Chondrocyte (in vitro differentiated cells): ENCODE results near the gene REC114. TPM values are rescaled to one million over a fixed set of nuclear protein-coding genes. Genes with fewer than 3 reads are reported as not detected.

ENCODE experiments used
- DNase-seq: peaks from one replicate; pipeline ENCODE4 v3.0.0; 2021; ENCODE audit warnings: mixed read lengths, low spot score
- H3K27ac Mint-ChIP-seq: one replicate; pipeline ENCODE4 v1.8.0; 2021; ENCODE audit warnings: mild to moderate bottlenecking, moderate library complexity, mixed read lengths; ENCODE audit not compliant: unreplicated experiment
- H3K27me3 Mint-ChIP-seq: 2 replicates; pipeline ENCODE4 v1.8.0; 2021; ENCODE audit warnings: low read depth, mixed read lengths
- H3K36me3 Mint-ChIP-seq: 2 replicates; pipeline ENCODE4 v1.8.0; 2021; ENCODE audit warnings: low read depth, mixed read lengths
- H3K4me1 Mint-ChIP-seq: 2 replicates; pipeline ENCODE4 v1.8.0; 2021; ENCODE audit warnings: low read depth, mild to moderate bottlenecking, mixed read lengths
- H3K4me3 Mint-ChIP-seq: one replicate; pipeline ENCODE4 v1.8.0; 2021; ENCODE audit warnings: mild to moderate bottlenecking, moderate library complexity, mixed read lengths; ENCODE audit not compliant: unreplicated experiment
- H3K9me3 Mint-ChIP-seq: 2 replicates; pipeline ENCODE4 v1.8.0; 2021; ENCODE audit warnings: low read depth, mixed read lengths
- total RNA-seq: library from RNA; stranded (reverse); gene quantifications from 3 replicates; pipeline ENCODE4 v1.2.1, GENCODE V29; 2021
- TF ChIP-seq, protein P1 (sequence below): fragments of 200-600 bp; sonication (generic); IDR thresholded peaks from 2 replicates; pipeline ENCODE4 v1.5.0; 2021; ENCODE audit warnings: antibody characterized with exemption, mild to moderate bottlenecking, moderate library complexity

The REC114 gene
- total RNA-seq, 1 donor from 2014 or later, result not detected

DNA sequence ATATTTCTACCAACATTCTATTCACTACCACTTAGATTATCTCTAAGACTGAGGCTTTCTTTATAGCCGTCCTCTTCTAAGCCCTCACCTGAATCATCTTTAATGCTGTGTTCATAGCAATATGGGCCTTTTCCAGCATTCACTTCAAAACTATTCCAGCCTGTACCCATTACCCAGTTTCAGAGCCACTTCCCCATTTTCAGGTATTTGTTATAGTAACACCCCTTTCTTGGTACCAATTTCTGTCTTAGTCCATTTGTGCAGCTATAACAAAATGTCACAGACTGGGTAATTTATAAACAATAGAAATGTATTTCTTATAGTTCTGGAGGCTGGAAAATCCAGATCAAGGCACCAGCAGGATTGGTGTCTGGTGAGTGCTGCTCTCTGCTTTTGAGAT is 45.7 kb downstream of the REC114 start:
- DNase-seq, result no peak
- Mint-ChIP-seq H3K4me1 (no peaks in the 10 kb centered on the region), H3K27ac (no peak overlapping the region), H3K36me3 (no peaks in the 10 kb centered on the region), H3K27me3 (peaks cover 29% of the 10 kb centered on the region), H3K4me3 (no peak overlapping the region), H3K9me3 (no peaks in the 10 kb centered on the region)
- TF ChIP-seq, protein P1, sequence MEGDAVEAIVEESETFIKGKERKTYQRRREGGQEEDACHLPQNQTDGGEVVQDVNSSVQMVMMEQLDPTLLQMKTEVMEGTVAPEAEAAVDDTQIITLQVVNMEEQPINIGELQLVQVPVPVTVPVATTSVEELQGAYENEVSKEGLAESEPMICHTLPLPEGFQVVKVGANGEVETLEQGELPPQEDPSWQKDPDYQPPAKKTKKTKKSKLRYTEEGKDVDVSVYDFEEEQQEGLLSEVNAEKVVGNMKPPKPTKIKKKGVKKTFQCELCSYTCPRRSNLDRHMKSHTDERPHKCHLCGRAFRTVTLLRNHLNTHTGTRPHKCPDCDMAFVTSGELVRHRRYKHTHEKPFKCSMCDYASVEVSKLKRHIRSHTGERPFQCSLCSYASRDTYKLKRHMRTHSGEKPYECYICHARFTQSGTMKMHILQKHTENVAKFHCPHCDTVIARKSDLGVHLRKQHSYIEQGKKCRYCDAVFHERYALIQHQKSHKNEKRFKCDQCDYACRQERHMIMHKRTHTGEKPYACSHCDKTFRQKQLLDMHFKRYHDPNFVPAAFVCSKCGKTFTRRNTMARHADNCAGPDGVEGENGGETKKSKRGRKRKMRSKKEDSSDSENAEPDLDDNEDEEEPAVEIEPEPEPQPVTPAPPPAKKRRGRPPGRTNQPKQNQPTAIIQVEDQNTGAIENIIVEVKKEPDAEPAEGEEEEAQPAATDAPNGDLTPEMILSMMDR, result no peak

DNA sequence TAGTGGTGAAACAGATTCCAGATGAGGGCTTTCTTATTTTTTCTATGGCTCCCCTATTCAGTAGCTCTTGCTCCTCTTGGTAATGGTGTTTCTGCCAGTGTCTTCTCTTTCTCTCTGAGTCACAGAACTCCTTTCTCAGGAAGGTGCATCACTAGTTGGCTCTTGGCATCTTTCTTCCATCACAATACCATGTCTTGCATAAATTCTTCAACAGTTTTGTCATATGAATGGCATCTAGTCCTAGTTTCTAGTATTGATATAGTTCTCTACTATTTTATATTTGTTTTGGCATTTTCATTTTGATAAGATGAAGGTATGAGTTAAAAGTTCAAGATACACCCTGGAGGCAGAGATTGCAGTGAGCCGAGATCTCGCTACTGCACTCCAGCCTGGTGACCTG is 51.0 kb downstream of the REC114 start:
- TF ChIP-seq, protein P1, result no peak
- no peak for DNase-seq
- no peak overlapping the region for H3K27ac Mint-ChIP-seq
- H3K4me3 Mint-ChIP-seq, result no peak overlapping the region
- H3K4me1 Mint-ChIP-seq, result no peaks in the 10 kb centered on the region
- H3K27me3 Mint-ChIP-seq, result peaks cover 41% of the 10 kb centered on the region
- no peaks in the 10 kb centered on the region for H3K9me3 Mint-ChIP-seq
- H3K36me3 Mint-ChIP-seq, result no peaks in the 10 kb centered on the region

DNA sequence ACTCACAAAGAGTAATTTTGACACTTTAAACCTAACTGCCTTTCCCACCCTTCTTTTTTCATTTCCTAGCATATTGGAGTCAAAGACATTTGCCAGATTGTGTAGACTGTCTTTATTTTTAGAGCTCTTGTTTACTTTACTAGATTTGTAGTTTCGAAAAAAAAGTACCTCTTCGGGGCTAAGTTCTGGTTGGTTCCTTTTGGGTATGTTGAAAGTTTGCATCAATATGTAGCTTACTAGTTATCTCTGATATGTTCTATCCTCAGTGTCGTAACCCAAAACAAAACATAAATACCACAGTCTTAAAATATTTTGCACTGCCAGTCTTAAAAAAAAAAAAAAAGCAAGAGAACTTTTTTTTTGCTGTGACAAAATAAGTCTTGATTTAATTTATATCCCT is 52.2 kb downstream of the REC114 start:
- no peak for DNase-seq
- Mint-ChIP-seq H3K36me3 (no peaks in the 10 kb centered on the region), H3K27ac (no peak overlapping the region), H3K27me3 (peaks cover 54% of the 10 kb centered on the region), H3K9me3 (no peaks in the 10 kb centered on the region), H3K4me3 (no peak overlapping the region), H3K4me1 (no peaks in the 10 kb centered on the region)
- TF ChIP-seq, protein P1, result no peak

DNA sequence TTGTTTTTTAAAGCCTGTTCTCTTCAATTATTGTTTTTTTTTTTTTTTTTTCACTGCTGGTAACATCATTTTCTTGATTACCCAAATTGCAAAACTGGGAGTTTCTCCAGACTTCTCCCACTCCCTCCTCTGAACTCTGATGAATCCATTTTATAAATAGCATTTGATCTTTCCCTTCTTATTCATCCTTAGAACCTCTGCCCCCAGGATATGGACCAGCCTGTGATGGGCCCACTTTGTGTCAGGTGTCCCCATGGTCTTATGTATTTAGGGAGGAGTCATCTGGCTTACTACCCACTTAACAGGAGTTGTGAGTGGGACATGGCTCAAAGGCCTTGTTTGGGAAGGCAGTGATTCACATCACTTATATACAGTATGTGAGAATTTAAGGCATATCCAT is 57.7 kb downstream of the REC114 start:
- no peaks in the 10 kb centered on the region for H3K9me3 Mint-ChIP-seq
- H3K36me3 Mint-ChIP-seq, result no peaks in the 10 kb centered on the region
- peaks cover 43% of the 10 kb centered on the region for H3K27me3 Mint-ChIP-seq
- TF ChIP-seq, protein P1, result no peak
- no peak overlapping the region for H3K4me3 Mint-ChIP-seq
- no peaks in the 10 kb centered on the region for H3K4me1 Mint-ChIP-seq
- H3K27ac Mint-ChIP-seq, result no peak overlapping the region
- no peak for DNase-seq

DNA sequence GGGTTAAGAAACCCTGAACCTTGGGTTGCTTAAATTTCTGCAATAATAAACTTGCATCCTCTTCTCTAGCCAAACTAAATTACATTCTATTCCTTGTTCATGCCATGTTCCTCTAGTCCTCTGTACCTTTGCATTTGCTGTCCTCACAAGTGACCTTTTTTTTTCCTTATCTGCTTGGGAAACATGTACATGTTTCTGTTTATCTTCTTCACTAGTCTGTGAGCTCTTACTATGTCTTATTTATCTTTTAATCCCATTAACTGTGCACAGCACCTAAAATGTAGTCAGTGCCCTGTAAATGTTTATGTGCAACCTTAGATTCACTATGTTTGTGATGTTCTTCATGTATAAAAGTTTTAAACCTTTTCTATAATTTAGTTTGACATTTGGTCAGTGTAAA is 61.9 kb downstream of the REC114 start:
- TF ChIP-seq, protein P1, result no peak
- peaks cover 23% of the 10 kb centered on the region for H3K27me3 Mint-ChIP-seq

More for the DNA sequence above, 61.9 kb downstream of the REC114 start:
- Mint-ChIP-seq H3K27ac (no peak overlapping the region), H3K4me3 (no peak overlapping the region), H3K4me1 (no peaks in the 10 kb centered on the region), H3K36me3 (no peaks in the 10 kb centered on the region), H3K9me3 (no peaks in the 10 kb centered on the region)
- DNase-seq, result no peak
